Measurements from ENCODE around the gene LRRC61.
"Not testable (repeated sequence)": the region's sequence is repeated elsewhere in the genome, so short reads cannot be mapped to it uniquely, and the experiment has no call there.

DNA sequence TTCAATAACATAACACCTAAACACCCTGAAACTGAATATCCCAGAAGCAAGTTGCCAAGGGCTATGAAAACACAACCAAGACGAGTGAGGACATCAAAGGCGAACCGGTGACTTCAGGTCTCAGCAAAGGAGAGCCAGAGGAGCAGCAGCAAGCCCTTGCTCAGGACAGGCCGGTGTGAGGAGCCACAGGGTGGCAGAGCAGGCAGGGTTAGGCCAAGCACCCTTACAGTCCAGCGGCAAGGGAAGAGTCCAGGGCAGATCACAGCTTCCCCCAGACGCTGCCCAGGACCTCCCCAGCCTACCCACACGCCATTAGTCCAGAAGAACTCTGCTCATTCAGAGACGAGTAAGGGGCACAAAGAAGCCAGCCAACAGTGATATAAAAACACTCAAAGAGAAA lies 27.5 kb upstream of the LRRC61 start:
- not testable (repeated sequence) for TF ChIP-seq CTCF (IDR thresholded peaks at IDR 0.05); PBX3 (IDR thresholded peaks at IDR 0.05); YY1 (IDR thresholded peaks at IDR 0.05; ENCODE audit: low read depth); USF2 (IDR thresholded peaks at IDR 0.05; ENCODE audit: borderline replicate concordance, low read depth, low read length); REST (IDR thresholded peaks at IDR 0.05; ENCODE audit: low read depth, low read length); FOSL2 (IDR thresholded peaks at IDR 0.05; ENCODE audit: borderline replicate concordance, low read depth); RAD21 (IDR thresholded peaks at IDR 0.05; ENCODE audit: low read length); GABPA (IDR thresholded peaks at IDR 0.05; ENCODE audit: low read depth); TCF12 (IDR thresholded peaks at IDR 0.05); ZBTB33 (IDR thresholded peaks at IDR 0.05; ENCODE audit: borderline replicate concordance, low read depth); TAF1 (IDR thresholded peaks at IDR 0.05; ENCODE audit: borderline replicate concordance, low read depth, low read length); RFX5 (IDR thresholded peaks at IDR 0.05; ENCODE audit: low read length)
